ENCODE results near the gene MCM3AP.

DNA sequence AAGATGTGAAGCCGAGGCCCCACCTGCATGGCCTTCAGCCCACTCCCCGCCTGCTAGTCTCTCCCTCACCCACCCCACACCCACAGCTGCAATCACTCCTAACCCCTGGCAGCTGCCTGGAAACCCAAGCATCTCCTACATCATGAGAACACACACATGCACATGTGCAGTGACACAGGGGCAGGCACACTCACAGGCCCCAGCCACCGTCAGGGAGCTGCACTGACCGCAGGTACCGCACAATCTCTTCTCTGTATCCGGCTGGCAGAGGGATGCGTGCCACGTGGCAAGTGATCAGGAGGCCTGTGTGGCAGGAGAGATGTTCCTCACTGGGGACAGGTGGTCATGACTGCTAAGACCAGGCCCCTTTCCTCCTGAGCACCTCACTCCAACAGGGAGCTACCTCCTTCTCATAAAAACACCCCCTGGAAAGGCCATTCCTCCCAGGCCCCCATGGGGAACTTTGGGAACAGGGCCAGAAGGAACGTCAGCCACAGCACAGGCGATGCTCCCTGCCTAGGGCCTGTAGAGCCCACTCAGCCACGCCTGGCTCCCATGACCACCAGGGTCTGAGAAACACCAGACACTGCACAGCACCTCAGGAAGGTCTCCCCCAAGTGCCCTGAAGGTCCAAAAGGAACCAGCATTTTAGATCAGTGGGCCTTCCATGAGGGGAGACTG lies 62.8 kb downstream of the MCM3AP start:
- TF ChIP-seq, protein P1, sequence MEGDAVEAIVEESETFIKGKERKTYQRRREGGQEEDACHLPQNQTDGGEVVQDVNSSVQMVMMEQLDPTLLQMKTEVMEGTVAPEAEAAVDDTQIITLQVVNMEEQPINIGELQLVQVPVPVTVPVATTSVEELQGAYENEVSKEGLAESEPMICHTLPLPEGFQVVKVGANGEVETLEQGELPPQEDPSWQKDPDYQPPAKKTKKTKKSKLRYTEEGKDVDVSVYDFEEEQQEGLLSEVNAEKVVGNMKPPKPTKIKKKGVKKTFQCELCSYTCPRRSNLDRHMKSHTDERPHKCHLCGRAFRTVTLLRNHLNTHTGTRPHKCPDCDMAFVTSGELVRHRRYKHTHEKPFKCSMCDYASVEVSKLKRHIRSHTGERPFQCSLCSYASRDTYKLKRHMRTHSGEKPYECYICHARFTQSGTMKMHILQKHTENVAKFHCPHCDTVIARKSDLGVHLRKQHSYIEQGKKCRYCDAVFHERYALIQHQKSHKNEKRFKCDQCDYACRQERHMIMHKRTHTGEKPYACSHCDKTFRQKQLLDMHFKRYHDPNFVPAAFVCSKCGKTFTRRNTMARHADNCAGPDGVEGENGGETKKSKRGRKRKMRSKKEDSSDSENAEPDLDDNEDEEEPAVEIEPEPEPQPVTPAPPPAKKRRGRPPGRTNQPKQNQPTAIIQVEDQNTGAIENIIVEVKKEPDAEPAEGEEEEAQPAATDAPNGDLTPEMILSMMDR (conservative IDR thresholded peaks at IDR 0.05), result no peak
- TF ChIP-seq EZH2 (IDR thresholded peaks at IDR 0.05; ENCODE audit: low read depth), result no peak
